ENCODE data around the gene TMEM54.

Gene TMEM54, protein sequence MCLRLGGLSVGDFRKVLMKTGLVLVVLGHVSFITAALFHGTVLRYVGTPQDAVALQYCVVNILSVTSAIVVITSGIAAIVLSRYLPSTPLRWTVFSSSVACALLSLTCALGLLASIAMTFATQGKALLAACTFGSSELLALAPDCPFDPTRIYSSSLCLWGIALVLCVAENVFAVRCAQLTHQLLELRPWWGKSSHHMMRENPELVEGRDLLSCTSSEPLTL

DNA sequence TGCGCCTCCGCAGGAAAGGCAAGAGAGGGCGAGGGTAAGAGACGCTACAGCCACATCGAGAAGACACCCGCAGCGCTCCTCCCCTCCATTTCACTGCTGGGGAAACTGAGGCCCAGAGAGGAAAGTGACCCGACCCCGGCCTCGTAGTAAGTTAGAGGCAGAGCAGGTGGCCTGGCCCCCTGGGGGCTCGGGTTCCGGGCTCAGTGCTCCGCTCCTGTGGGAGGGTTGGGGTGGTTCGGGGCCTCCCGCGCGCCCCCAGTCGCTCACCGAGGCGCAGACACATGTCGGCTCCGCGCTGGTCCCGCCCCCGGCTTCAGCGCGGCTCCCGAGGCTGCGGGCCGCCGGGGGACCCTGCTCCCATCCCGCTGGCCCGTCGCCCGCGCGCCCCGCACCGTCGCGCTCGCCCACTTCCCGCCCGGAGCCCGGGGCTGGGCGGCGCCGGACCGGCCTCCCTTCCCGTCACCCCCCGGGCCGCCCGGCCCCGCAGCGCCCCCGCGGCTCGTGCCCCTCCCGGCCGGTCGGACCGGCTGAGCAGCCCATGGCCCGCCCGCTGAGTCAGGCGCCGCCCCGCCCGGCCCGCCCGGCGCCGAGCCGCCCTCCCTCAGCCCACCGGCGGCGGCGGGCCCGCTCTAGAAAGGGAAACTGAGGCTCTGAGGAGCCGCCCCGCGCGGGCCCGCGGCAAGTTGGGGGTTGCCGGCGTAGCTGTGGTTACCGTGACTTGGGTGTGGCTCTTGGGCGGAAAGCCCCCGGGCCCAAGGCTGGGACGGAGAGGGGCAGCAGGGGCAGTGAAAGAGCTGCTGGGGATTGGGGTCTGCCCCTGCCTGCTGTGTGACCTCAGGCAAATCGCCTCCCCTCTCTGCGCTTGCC, at the start of gene TMEM54:
Gene TMEM54, minus strand, starts transcription at position 434 of the 867 bp plus-strand sequence. Its CDS starts 151 bp downstream, at position 283.
- DNase-seq: peak in 1 of 2 experiments; percentile 36

DNA sequence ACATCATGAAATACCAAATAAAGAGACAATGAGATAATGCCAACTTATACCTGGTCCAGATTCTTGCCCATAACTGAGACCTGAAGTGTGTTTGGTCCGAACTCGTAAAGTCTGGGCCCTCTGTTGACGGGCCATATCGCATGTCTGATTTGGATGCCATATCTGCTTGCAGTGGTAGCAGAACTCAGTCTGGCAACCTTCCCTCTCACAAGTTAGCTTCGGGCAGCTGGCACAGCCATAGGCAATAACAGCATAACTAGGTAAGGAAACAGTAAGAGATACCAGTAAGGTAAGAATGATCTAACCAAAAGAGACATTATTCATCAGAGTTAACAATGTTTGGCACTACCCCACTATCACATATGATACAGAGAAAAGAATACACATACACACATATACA, 48.3 kb upstream of the TMEM54 start:
- no peak for DNase-seq

GRCh38 chr1:32948905-32949304, 47.7 kb upstream of the TMEM54 start:
- no peak for DNase-seq

GRCh38 chr1:32948390-32948722, 47.2 kb upstream of the TMEM54 start:
- no peak for DNase-seq

GRCh38 chr1:32947669-32948389, 46.6 kb upstream of the TMEM54 start:
- no peak for DNase-seq

GRCh38 chr1:32946413-32946812, 45.2 kb upstream of the TMEM54 start:
- no peak for DNase-seq

- no peak for DNase-seq
These were observed 43.0 kb upstream of the TMEM54 start for GRCh38 chr1:32944180-32944579.

DNA sequence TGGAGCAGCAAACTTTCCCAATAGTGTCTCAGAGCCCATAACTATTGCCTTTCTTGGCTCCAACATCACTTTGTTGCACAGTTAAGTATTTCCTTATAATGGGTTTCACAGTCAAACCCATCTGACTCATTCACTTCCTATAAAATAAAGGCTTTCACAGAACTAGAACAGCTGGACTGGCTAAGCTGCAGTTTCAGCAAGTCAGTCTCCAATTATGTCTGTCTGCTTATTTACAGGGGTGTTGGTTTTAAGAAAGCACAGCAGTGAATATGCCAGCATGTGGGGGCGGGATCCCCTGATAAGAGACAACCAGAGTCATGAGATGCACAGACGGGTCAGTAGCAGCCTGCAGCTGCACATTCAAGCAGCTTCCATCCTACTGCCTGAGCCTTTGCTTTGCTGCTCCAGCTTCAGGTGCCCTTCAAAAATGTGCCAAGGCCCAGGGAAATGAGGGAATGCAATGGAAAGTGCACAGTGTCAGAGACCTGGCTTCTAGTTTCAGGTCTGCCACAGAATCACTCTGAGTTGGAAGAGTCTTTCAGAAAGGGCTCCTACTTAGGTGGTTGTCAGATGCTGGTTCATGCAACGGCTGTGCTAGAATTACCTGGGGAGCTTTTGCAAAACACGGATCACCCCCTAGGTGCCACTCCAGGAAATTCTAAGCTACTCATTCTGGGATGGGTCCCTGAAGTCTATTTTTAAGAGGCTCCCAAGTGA, 38.6 kb upstream of the TMEM54 start:
- DNase-seq: no peak

DNA sequence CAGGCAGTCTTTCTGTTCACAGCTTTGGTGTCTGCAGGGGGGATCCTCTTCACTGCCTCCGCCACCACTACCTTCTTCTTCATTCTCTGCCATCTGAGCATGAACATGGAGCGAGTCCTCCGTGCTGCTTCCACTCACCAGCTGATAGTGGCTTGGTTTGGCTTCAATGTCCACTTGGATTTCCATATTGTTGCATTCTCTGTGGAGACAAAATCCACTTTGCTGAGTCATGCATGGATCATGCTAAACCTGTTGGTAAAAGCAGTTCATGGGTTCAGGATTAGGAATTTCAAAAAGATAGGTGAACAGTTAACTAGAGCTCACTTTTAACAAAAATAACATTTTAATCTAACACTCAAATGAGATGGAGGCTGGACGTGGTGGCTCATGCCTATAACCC, 35.9 kb upstream of the TMEM54 start:
- no peak for DNase-seq

DNA sequence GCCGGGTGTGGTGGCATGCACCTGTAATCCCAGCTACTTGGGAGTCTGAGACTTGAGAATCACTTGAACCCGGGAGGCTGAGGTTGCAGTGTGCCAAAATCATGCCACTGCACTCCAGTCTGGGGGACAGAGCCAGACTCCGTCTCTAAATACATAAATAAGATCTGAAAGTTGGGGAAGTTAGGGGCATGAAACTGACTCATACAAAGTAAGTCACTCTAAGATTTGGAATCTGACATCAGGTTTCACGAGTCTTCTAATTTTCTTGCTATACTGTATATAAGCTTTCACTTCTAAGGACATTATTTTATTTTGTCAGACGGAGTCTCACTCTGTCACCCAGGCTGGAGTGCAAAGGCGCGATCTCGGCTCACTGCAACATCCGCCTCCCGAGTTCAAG, 33.3 kb upstream of the TMEM54 start:
- no peak for DNase-seq

DNA sequence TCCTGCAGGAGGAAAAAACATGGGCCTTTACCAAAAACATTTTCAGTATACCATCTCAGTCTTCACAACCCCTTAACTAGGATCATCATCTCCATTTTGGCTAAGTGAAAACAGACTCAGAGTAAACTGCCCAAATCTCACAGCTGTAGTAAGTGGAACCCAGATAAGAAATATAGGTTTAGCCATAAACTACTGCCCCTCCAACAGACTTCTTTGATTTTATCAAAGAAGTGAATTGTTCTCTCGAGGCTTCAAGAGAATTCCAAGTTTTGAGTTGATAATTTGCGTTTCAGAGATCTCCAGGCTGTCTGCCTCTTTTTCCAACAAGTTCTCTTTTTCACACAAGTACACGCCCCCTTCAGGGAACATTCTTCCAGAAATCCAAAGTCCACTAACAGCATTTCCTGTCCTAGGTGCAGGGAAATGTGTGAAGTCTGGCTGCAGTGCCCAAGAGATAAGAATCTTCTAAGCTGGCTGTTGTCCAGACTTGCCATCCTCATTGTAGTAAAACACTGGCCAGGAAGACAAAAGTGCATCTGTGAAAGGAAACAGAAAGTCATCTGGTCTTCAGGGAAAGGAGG, 32.6 kb upstream of the TMEM54 start:
- no peak for DNase-seq

DNA sequence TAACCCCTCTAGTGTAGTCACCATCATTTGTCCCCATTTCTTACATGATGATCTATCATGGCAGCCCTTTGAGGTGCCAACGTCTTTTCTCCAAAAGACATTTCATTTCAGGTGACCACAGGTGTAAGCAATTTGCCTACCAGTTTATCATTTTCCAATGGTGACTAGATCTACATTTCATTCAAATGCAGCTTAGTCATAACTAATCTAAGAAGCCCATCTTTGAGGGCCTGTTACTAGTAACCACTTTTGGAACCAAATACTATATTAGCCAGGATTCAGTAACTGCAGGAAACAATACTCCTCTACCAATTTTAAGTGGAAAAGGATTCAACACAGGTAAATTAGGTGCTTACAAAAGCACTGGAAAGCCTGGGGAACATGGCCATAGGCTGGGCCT, 30.6 kb upstream of the TMEM54 start:
- no peak for DNase-seq

DNA sequence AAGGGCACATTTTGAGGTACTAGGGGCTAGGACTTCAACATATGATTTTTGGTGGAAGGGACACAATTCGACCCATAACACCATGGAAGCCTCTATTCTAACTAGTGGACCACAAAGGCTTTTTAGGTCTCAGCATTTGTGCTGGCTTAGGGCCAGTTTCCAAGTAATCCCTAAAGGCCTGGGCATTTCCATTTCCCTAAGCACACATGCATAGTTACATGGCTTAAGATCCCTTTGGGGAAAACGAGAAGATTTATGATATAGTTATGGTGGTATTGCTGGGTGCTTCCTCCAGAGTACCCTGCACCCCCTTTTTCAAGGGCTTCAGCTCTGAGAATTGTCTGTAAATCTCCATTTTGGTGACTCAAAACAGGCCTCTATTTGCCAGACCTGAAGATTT, 28.2 kb upstream of the TMEM54 start:
- no peak for DNase-seq

GRCh38 chr1:32928715-32929114, 27.5 kb upstream of the TMEM54 start:
- no peak for DNase-seq

DNA sequence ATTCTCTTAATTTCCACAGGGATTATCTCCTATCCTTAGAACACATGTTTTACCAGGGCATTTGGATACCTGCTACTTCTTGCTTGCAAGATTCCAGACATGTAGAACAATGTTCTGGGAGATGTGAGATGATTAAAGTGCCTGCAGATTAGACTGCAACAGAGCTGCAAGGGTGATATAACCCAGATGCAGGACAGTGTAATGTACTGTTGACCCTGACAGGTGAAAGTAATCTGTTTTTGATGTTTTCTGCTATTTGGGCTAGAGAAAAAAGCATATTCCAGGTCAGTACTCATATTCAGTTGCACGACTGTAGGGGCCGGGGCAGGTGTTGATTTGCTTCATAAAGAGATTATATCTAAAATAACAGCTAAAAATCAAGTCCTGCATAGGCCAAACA, 27.1 kb upstream of the TMEM54 start:
- DNase-seq: no peak

GRCh38 chr1:32927441-32927840, 26.3 kb upstream of the TMEM54 start:
- no peak for DNase-seq

DNA sequence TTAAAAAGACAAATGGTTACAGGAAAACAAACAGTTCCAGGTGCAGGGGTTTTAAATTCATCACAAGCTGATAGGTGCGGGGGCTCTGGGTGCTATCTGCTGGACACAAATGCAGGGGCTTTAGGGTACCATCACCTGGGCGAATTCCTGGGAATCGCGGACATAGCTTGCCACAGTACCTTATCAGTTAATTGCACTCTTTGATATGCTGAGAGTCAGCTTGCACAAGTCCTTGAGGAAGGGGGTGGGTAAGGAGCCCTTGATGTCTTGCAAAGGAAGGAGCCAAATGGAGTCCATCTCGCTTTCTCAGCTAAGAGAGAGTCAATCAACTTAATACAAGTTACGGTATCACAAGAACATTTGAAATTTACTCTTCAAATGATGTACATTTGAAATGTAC, 25.4 kb upstream of the TMEM54 start:
- no peak for DNase-seq

- no peak for DNase-seq
These were observed 24.4 kb upstream of the TMEM54 start for GRCh38 chr1:32925403-32926162.

DNA sequence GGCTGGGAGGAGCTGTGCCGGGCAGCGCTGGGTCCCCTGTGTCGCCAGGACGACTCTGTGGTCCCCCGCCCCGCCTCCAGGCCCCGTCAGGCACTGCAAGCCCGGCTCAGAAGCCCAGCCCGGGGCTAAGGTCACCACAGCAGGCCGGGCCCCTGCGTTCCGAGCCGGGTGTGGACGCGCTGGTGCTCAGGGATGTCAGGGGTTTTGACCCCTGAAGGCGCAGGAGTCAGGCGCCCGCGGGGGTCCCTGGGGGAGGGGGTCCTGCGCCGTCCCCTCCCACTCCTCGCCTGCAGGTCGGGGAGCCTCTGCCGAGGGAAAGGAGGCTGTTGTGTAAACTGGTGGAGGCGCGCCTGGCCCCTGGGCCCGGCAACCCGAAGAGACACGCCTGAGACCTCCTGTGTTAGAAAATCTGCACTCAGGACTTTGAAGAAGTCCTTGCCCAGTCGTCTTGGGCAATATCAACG, 23.7 kb upstream of the TMEM54 start:
- no peak for DNase-seq

DNA sequence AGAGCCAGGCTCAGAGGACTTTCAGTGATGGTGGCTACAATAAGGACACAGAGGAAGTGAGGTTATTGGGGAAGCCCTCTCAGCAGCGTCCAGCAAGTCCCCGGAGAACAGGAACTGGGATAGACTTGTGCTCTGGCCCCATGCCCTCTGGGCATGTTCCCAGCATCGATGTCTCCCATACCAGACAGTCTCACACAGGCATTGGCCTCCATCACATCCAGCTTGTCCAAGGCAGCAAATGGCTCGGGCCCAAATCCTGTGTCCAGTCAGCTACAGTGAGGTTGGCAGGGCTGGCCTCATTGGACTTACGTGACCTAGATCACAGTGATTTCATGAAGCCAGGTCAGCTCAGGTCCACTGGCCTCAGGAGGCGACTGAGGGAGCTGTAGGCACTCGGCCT, 19.6 kb upstream of the TMEM54 start:
- no peak for DNase-seq

- no peak for DNase-seq
These were observed 18.9 kb upstream of the TMEM54 start for GRCh38 chr1:32919811-32920733.
